Esophagus squamous epithelium (tissue), 4 donors: ENCODE results near the gene TEX19.

Source experiments
- POLR2A ChIP-seq, 4 donors: fragments of 450-650 bp; IDR thresholded peaks; one replicate each; pipeline ENCODE4 v1.6.1; 2017; ENCODE audit warnings: antibody characterized with exemption in 4 of 4, mild to moderate bottlenecking in 4 of 4, moderate library complexity in 3 of 4
- TF ChIP-seq, protein P1 (sequence below), 6 experiments: fragments of 450-650 bp in 4 of 6; fragments of 200-600 bp in 2 of 6; sonication (generic) in 2 of 6; IDR thresholded peaks; one replicate each; pipeline ENCODE4 v1.5.1; 2016 to 2019; ENCODE audit warnings: antibody characterized with exemption in 6 of 6, mild to moderate bottlenecking in 4 of 6, moderate library complexity in 4 of 6

DNA sequence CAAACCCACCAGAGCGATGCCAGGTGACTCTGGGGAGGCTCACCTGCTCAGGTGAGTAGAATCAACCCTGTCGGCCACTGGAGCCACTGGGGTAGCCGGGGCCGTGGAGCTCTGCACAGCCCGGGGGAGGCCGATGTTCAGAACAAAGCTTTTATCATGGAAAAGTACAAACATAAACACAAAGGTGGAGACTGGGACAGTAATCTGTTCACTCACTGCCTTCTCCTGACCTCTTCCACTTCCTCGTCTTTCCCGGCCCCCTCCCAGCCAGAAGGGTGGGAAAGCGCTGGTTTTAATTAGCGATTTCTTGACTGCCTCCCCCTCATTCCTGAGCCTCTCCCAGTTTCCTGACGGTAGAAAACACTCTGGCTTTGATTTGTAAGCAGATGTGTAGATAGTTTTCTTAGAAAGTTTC is 9.8 kb upstream of the TEX19 start:
- TF ChIP-seq, protein P1, sequence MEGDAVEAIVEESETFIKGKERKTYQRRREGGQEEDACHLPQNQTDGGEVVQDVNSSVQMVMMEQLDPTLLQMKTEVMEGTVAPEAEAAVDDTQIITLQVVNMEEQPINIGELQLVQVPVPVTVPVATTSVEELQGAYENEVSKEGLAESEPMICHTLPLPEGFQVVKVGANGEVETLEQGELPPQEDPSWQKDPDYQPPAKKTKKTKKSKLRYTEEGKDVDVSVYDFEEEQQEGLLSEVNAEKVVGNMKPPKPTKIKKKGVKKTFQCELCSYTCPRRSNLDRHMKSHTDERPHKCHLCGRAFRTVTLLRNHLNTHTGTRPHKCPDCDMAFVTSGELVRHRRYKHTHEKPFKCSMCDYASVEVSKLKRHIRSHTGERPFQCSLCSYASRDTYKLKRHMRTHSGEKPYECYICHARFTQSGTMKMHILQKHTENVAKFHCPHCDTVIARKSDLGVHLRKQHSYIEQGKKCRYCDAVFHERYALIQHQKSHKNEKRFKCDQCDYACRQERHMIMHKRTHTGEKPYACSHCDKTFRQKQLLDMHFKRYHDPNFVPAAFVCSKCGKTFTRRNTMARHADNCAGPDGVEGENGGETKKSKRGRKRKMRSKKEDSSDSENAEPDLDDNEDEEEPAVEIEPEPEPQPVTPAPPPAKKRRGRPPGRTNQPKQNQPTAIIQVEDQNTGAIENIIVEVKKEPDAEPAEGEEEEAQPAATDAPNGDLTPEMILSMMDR (IDR thresholded peaks at IDR 0.05) = no peak
- TF ChIP-seq POLR2A (IDR thresholded peaks at IDR 0.05) = no peak
